GM12873 (cell line): ENCODE data around the gene MRE11.

Source experiments
- CTCF ChIP-seq: IDR thresholded peaks from 2 replicates; pipeline ENCODE4 v1.5.1; 2012; ENCODE audit warnings: low read depth, mild to moderate bottlenecking, moderate library complexity, low read length, control low read depth; ENCODE audit not compliant: insufficient read depth; ENCODE audit errors: missing control alignments

Gene MRE11

GRCh38 chr11:94418123-94418765, 75.4 kb downstream of the MRE11 start:
- TF ChIP-seq CTCF, result no peak

- TF ChIP-seq CTCF, result peak; percentile 32
Measured at GRCh38 chr11:94417386-94417987, 76.2 kb downstream of the MRE11 start.

GRCh38 chr11:94405062-94405833, 88.4 kb downstream of the MRE11 start:
- no peak for TF ChIP-seq CTCF

GRCh38 chr11:94402355-94402754, 91.3 kb downstream of the MRE11 start:
- TF ChIP-seq CTCF, result no peak

GRCh38 chr11:94401773-94402265, 91.8 kb downstream of the MRE11 start:
- no peak for TF ChIP-seq CTCF

- no peak for TF ChIP-seq CTCF
Measured at GRCh38 chr11:94400839-94401772, 92.5 kb downstream of the MRE11 start, which contains the start of gene GPR83. Gene GPR83, minus strand, starts transcription at chr11:94401419. Its CDS starts 172 bp downstream, at chr11:94401247.
